ENCODE measurements around the gene VANGL1.

DNA sequence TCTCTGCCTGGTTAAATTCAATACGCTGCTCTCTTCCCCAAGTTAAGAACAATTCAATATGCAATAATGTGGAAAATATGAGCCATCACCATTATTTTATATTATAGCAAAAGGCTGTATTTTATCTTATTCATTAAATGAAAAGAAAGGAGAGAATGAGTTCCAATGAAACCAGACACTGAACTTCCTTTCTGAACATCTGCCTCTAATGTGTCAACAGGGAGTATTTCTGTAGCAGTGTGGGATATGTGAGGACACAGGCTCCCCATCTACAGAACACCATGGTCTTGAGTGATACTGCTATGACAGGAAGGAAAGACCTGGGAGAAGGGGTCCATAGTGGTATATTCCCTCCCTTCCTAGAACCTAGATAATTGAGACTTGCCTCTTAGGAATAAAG lies 80.5 kb downstream of the VANGL1 start:
- TF ChIP-seq, protein P1, sequence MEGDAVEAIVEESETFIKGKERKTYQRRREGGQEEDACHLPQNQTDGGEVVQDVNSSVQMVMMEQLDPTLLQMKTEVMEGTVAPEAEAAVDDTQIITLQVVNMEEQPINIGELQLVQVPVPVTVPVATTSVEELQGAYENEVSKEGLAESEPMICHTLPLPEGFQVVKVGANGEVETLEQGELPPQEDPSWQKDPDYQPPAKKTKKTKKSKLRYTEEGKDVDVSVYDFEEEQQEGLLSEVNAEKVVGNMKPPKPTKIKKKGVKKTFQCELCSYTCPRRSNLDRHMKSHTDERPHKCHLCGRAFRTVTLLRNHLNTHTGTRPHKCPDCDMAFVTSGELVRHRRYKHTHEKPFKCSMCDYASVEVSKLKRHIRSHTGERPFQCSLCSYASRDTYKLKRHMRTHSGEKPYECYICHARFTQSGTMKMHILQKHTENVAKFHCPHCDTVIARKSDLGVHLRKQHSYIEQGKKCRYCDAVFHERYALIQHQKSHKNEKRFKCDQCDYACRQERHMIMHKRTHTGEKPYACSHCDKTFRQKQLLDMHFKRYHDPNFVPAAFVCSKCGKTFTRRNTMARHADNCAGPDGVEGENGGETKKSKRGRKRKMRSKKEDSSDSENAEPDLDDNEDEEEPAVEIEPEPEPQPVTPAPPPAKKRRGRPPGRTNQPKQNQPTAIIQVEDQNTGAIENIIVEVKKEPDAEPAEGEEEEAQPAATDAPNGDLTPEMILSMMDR (IDR thresholded peaks at IDR 0.05): no peak
- no peak for TF ChIP-seq POLR2A (IDR thresholded peaks at IDR 0.05)
